IMR-90 (cell line): ENCODE results near the gene MBD2. TPM values are rescaled to one million over a fixed set of nuclear protein-coding genes. Genes with fewer than 3 reads are reported as not detected.

ENCODE experiments used
- ATAC-seq: fragments of 200-7000 bp; cut with Tn5 transposase; 2 replicates; pipeline ENCODE4 v1.9.1; 2020; ENCODE audit warnings: low read depth, mild to moderate bottlenecking, moderate library complexity
- BruUV-seq: library from RNA; stranded (reverse); fragments of 400-500 nt; replicated peaks from 2 replicates; lab custom pipeline; 2021; lab: Mats Ljungman, UMichigan
- CTCF ChIA-PET: fragments of 300-600 bp; formaldehyde crosslinking; extraction: SDS; loops from one replicate; lab custom pipeline; 2021; ENCODE audit warnings: antibody characterized with exemption; lab: Yijun Ruan, JAX
- POLR2A ChIA-PET: fragments of 300-600 bp; sonication (Branson Sonifier 250); formaldehyde crosslinking; loops from one replicate; lab custom pipeline; 2022; ENCODE audit warnings: antibody characterized with exemption; ENCODE audit not compliant: unreplicated experiment; lab: Charles Lee
- DNase-seq: peaks from one replicate; pipeline ENCODE4 v3.0.0; 2013
- H2AFZ ChIP-seq: replicated peaks from 2 replicates; pipeline ENCODE3; 2013; ENCODE audit warnings: low read length, mild to moderate bottlenecking; ENCODE audit not compliant: poor library complexity
- H2AK5ac ChIP-seq: 2 replicates; pipeline ENCODE4 v1.6.1; 2013; ENCODE audit warnings: low read depth, low read length, inconsistent platforms
- H2AK9ac ChIP-seq: replicated peaks from 2 replicates; pipeline ENCODE3; 2013; ENCODE audit warnings: mild to moderate bottlenecking, low read depth, low read length, moderate library complexity; ENCODE audit not compliant: poor library complexity
- H2BK120ac ChIP-seq: 2 replicates; pipeline ENCODE4 v1.6.1; 2013; ENCODE audit warnings: low read depth, low read length, inconsistent platforms
- H2BK15ac ChIP-seq: 3 replicates; pipeline ENCODE4 v1.6.1; 2013; ENCODE audit warnings: low read depth, low read length, inconsistent platforms
- H2BK20ac ChIP-seq: 2 replicates; pipeline ENCODE4 v1.6.1; 2013; ENCODE audit warnings: low read depth, mild to moderate bottlenecking, inconsistent platforms, low read length, moderate library complexity
- H2BK5ac ChIP-seq: 2 replicates; pipeline ENCODE4 v1.6.1; 2013; ENCODE audit warnings: mild to moderate bottlenecking, low read depth, low read length, inconsistent platforms; ENCODE audit not compliant: poor library complexity, severe bottlenecking
- H3K14ac ChIP-seq: replicated peaks from 2 replicates; pipeline ENCODE4 v1.6.1; 2013; ENCODE audit warnings: low read depth, low read length, inconsistent platforms
- H3K18ac ChIP-seq: 2 replicates; pipeline ENCODE4 v1.6.1; 2013; ENCODE audit warnings: low read depth, low read length, control low read depth
- H3K23ac ChIP-seq: 2 replicates; pipeline ENCODE4 v1.6.1; 2013; ENCODE audit warnings: low read depth, low read length, inconsistent platforms
- H3K27ac ChIP-seq: 2 replicates; pipeline ENCODE4 v1.5.1; 2013; ENCODE audit warnings: mild to moderate bottlenecking, control low read depth, low read length; ENCODE audit not compliant: insufficient read depth
- H3K27me3 ChIP-seq: 2 replicates; pipeline ENCODE4 v1.6.1; 2013; ENCODE audit warnings: low read length; ENCODE audit not compliant: control insufficient read depth, insufficient read depth
- H3K36me3 ChIP-seq: 2 replicates; pipeline ENCODE4 v1.6.1; 2013; ENCODE audit warnings: low read length, mixed read lengths; ENCODE audit not compliant: control insufficient read depth, insufficient read depth
- H3K4ac ChIP-seq: 2 replicates; pipeline ENCODE4 v1.6.1; 2013; ENCODE audit warnings: low read depth, low read length, inconsistent platforms
- H3K4me1 ChIP-seq: 2 replicates; pipeline ENCODE4 v1.6.1; 2013; ENCODE audit warnings: low read length, mixed read lengths; ENCODE audit not compliant: control insufficient read depth, insufficient read depth
- H3K4me2 ChIP-seq: 2 replicates; pipeline ENCODE4 v1.6.1; 2013; ENCODE audit warnings: low read depth, mild to moderate bottlenecking, control low read depth, low read length, moderate library complexity
- H3K4me3 ChIP-seq: 2 replicates; pipeline ENCODE4 v1.5.1; 2013; ENCODE audit warnings: low read depth, mild to moderate bottlenecking, control low read depth, low read length, moderate library complexity; ENCODE audit not compliant: insufficient read depth
- H3K56ac ChIP-seq: 2 replicates; pipeline ENCODE4 v1.6.1; 2013; ENCODE audit warnings: low read length, inconsistent platforms; ENCODE audit not compliant: insufficient read depth; ENCODE audit errors: extremely low read depth
- H3K79me1 ChIP-seq, 2 experiments: 2 replicates each; pipeline ENCODE4 v1.6.1; 2013; ENCODE audit warnings: low read length in 2 of 2, inconsistent platforms in 1 of 2, low read depth in 1 of 2
- H3K9ac ChIP-seq: 2 replicates; pipeline ENCODE4 v1.6.1; 2013; ENCODE audit warnings: low read depth, low read length, control low read depth
- H3K9me1 ChIP-seq: 2 replicates; pipeline ENCODE4 v1.6.1; 2013; ENCODE audit warnings: low read length, inconsistent platforms; ENCODE audit not compliant: insufficient read depth
- H3K9me3 ChIP-seq: 2 replicates; pipeline ENCODE4 v1.6.1; 2013; ENCODE audit warnings: low read length; ENCODE audit not compliant: control insufficient read depth, insufficient read depth
- H4K20me1 ChIP-seq: 2 replicates; pipeline ENCODE4 v1.6.1; 2013; ENCODE audit warnings: low read length, inconsistent platforms; ENCODE audit not compliant: insufficient read depth
- H4K5ac ChIP-seq: 2 replicates; pipeline ENCODE4 v1.6.1; 2013; ENCODE audit warnings: mild to moderate bottlenecking, low read depth, low read length, control low read depth
- H4K8ac ChIP-seq, 2 experiments: 2 replicates each; pipeline ENCODE4 v1.6.1; 2013; ENCODE audit warnings: low read depth in 2 of 2, low read length in 2 of 2, control low read depth in 1 of 2, inconsistent platforms in 1 of 2
- H4K91ac ChIP-seq: 2 replicates; pipeline ENCODE4 v1.6.1; 2013; ENCODE audit warnings: low read depth, low read length, inconsistent platforms; ENCODE audit not compliant: insufficient read depth
- CEBPB ChIP-seq: IDR thresholded peaks from 2 replicates; pipeline ENCODE4 v1.6.1; 2012; ENCODE audit warnings: low read depth, low read length, improper control_type of control experiment
- CHD1 ChIP-seq: IDR thresholded peaks from 2 replicates; pipeline ENCODE4 v1.6.1; 2012; ENCODE audit warnings: low read depth, low read length, improper control_type of control experiment
- MAFK ChIP-seq: IDR thresholded peaks from 2 replicates; pipeline ENCODE4 v1.6.1; 2012; ENCODE audit warnings: low read depth, low read length, improper control_type of control experiment
- MAZ ChIP-seq: IDR thresholded peaks from 2 replicates; pipeline ENCODE4 v1.6.1; 2012; ENCODE audit warnings: low read depth, mild to moderate bottlenecking, low read length, improper control_type of control experiment, moderate library complexity, borderline replicate concordance
- POLR2A ChIP-seq: IDR thresholded peaks from 2 replicates; pipeline ENCODE4 v1.6.1; 2012; ENCODE audit warnings: mild to moderate bottlenecking, low read depth, low read length
- RAD21 ChIP-seq: IDR thresholded peaks from 2 replicates; pipeline ENCODE4 v1.6.1; 2012; ENCODE audit warnings: low read length, improper control_type of control experiment
- RCOR1 ChIP-seq: IDR thresholded peaks from 2 replicates; pipeline ENCODE4 v1.6.1; 2012; ENCODE audit warnings: mild to moderate bottlenecking, low read length, improper control_type of control experiment; ENCODE audit not compliant: insufficient replicate concordance
- RFX5 ChIP-seq: IDR thresholded peaks from 2 replicates; pipeline ENCODE4 v1.8.0; 2012; ENCODE audit warnings: low read depth, mild to moderate bottlenecking, low read length, moderate library complexity
- SMC3 ChIP-seq: fragments of 150-350 bp; IDR thresholded peaks from 2 replicates; pipeline ENCODE4 v1.6.1; 2016; ENCODE audit warnings: low read depth, mild to moderate bottlenecking, antibody characterized with exemption, low read length, moderate library complexity
- USF2 ChIP-seq: fragments of 150-350 bp; IDR thresholded peaks from 2 replicates; pipeline ENCODE4 v1.6.1; 2017; ENCODE audit warnings: mild to moderate bottlenecking, antibody characterized with exemption, low read length, low read depth
- WGBS, 2 experiments: methylation state at CpG; one replicate each; pipeline versions ENCODE4 v1.1.5 to v1.1.7; 2013; ENCODE audit warnings: missing lambda C conversion rate in 2 of 2; ENCODE audit not compliant: insufficient read length in 1 of 2; ENCODE audit errors: extremely low coverage in 2 of 2; 5-methylcytosine and 5-hydroxymethylcytosine counted together
- dilution Hi-C: fragments of 300-500 bp; cut with HindIII; formaldehyde crosslinking; loops from one replicate; pipeline ENCODE4 v1.14.3; 2018; ENCODE audit warnings: low sequenced_read_pairs; ENCODE audit not compliant: unreplicated experiment
- in situ Hi-C: fragments of 300-500 bp; cut with MboI; formaldehyde crosslinking; loops from 3 replicates; pipeline ENCODE4 v1.14.3; 2019; ENCODE audit warnings: low sequenced_read_pairs, inconsistent platforms, mixed read lengths
- intact Hi-C: fragments of 100-400 bp; cut with micrococcal nuclease; formaldehyde crosslinking; loops from 2 replicates; pipeline ENCODE4 v1.10.0; 2022
- polyA plus RNA-seq, 3 experiments: library from polyadenylated mRNA; depleted of rRNA; stranded (reverse); fragments of >200 nt; gene quantifications; 2 replicates each; pipeline ENCODE4 v1.2.3, GENCODE V29; 2012; ENCODE audit warnings: low replicate concordance in 1 of 3
- total RNA-seq: library from RNA; depleted of rRNA; stranded (reverse); fragments of >200 nt; gene quantifications from 2 replicates; pipeline ENCODE4 v1.2.3, GENCODE V29; 2012
- TF ChIP-seq, protein P1 (sequence below): fragments of 150-350 bp; IDR thresholded peaks from 2 replicates; pipeline ENCODE4 v1.6.1; 2016; ENCODE audit warnings: low read depth, mild to moderate bottlenecking, low read length, moderate library complexity, borderline replicate concordance
- TF ChIP-seq, protein P2 (sequence below): conservative IDR thresholded peaks from 2 replicates; pipeline ENCODE4 v1.5.1; 2012; ENCODE audit warnings: mild to moderate bottlenecking, low read depth, low read length, improper control_type of control experiment

Gene MBD2
- total and polyA plus RNA-seq, 2 of the 4 experiments (the other 2 are of a cell fraction): 9.7 to 29.5 TPM

GRCh38 chr18:54197747-54198411 is 26.6 kb downstream of the MBD2 start:
- Histone ChIP-seq H2BK120ac (no peak overlapping the region), H2BK5ac (no peak overlapping the region), H2BK20ac (no peak overlapping the region), H2AFZ (no peak overlapping the region), H3K9me3 (no peaks in the 10 kb centered on the region), H2AK5ac (no peak overlapping the region), H3K36me3 (peaks cover 5% of the 10 kb centered on the region), H3K4ac (no peak overlapping the region), H3K4me3 (no peak overlapping the region), H3K9me1 (peaks cover 3% of the 10 kb centered on the region; the same call in 1 of the 2 replicates), H4K5ac (no peak overlapping the region), H3K27me3 (no peaks in the 10 kb centered on the region), H3K14ac (no peak overlapping the region), H3K27ac (no peak overlapping the region), H3K4me2 (no peak overlapping the region), H4K91ac (no peak overlapping the region), H3K23ac (no peak overlapping the region), H3K4me1 (no peaks in the 10 kb centered on the region), H2AK9ac (no peak overlapping the region), H2BK15ac (no peak overlapping the region), H4K8ac (no peak overlapping the region), H3K79me1 (peaks cover 19 to 42% of the 10 kb centered on the region in 2 experiments), H4K20me1 (peaks cover 10% of the 10 kb centered on the region), H3K18ac (no peak overlapping the region), H3K56ac (no peak overlapping the region), H3K9ac (no peak overlapping the region)
- CTCF ChIA-PET: interaction anchor here (1.0 kb wide), 1 partner anchor 19 kb away, joined by 3 read pairs; no protein-coding TSS in a partner anchor
- intact Hi-C loops: no loop called here
- no peak for ATAC-seq
- POLR2A ChIA-PET: interaction anchor here (0.5 kb wide), 1 partner anchor 85 kb away, joined by 3 read pairs; no protein-coding TSS in a partner anchor
- WGBS, 2 experiments: no CpG with 5 or more reads among the region's 3 CpGs
- in situ Hi-C loops: no loop called here
- DNase-seq: no peak
- TF ChIP-seq MAFK (no peak), RAD21 (no peak), POLR2A (no peak), RFX5 (no peak), CHD1 (no peak), RCOR1 (no peak), CEBPB (no peak), MAZ (no peak), USF2 (no peak), SMC3 (no peak)
- TF ChIP-seq, protein P1, sequence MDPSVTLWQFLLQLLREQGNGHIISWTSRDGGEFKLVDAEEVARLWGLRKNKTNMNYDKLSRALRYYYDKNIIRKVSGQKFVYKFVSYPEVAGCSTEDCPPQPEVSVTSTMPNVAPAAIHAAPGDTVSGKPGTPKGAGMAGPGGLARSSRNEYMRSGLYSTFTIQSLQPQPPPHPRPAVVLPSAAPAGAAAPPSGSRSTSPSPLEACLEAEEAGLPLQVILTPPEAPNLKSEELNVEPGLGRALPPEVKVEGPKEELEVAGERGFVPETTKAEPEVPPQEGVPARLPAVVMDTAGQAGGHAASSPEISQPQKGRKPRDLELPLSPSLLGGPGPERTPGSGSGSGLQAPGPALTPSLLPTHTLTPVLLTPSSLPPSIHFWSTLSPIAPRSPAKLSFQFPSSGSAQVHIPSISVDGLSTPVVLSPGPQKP: no peak
- TF ChIP-seq, protein P2, sequence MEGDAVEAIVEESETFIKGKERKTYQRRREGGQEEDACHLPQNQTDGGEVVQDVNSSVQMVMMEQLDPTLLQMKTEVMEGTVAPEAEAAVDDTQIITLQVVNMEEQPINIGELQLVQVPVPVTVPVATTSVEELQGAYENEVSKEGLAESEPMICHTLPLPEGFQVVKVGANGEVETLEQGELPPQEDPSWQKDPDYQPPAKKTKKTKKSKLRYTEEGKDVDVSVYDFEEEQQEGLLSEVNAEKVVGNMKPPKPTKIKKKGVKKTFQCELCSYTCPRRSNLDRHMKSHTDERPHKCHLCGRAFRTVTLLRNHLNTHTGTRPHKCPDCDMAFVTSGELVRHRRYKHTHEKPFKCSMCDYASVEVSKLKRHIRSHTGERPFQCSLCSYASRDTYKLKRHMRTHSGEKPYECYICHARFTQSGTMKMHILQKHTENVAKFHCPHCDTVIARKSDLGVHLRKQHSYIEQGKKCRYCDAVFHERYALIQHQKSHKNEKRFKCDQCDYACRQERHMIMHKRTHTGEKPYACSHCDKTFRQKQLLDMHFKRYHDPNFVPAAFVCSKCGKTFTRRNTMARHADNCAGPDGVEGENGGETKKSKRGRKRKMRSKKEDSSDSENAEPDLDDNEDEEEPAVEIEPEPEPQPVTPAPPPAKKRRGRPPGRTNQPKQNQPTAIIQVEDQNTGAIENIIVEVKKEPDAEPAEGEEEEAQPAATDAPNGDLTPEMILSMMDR: no peak
- dilution Hi-C loops: no loop called here
- no TSS peak for BruUV-seq
